ENCODE measurements around the gene EBLN1.

EBLN1 gene

GRCh38 chr10:22170582-22170981 is 47.2 kb downstream of the EBLN1 start:
- Histone ChIP-seq H3K36me3 (no peaks in the 10 kb centered on the region), H3K9me3 (replicated peaks in 1 of 11) (peaks cover 8 to 24% (median 11%) of the 10 kb centered on the region in 11 experiments; a peak in 18 of 22 replicates), H3K9ac (no peak overlapping the region), H3K4me3 (no peak overlapping the region), H3K4me2 (no peak overlapping the region), H4K20me1 (no peaks in the 10 kb centered on the region), H3K27ac (no peak overlapping the region), H3K4me1 (no peaks in the 10 kb centered on the region), H3K27me3 (no peaks in the 10 kb centered on the region)
- no peak for TF ChIP-seq Cebpa-rat (IDR thresholded peaks at IDR 0.05)

- Histone ChIP-seq H3K4me1 (peaks cover 0 to 10% (median 6%) of the 10 kb centered on the region in 10 experiments; a peak in 7 of 20 replicates), H3K9ac (no peak overlapping the region), H3K27ac (no peak overlapping the region), H3K9me3 (replicated peaks in 1 of 11) (peaks cover 0 to 8% (median 0%) of the 10 kb centered on the region in 11 experiments; a peak in 1 of 22 replicates), H3K4me2 (no peak overlapping the region), H3K27me3 (no peaks in the 10 kb centered on the region), H3K4me3 (no peak overlapping the region), H3K36me3 (no peaks in the 10 kb centered on the region), H4K20me1 (no peaks in the 10 kb centered on the region)
- no peak for TF ChIP-seq Cebpa-rat (IDR thresholded peaks at IDR 0.05)
These were observed 57.8 kb downstream of the EBLN1 start for GRCh38 chr10:22159979-22160378.

DNA sequence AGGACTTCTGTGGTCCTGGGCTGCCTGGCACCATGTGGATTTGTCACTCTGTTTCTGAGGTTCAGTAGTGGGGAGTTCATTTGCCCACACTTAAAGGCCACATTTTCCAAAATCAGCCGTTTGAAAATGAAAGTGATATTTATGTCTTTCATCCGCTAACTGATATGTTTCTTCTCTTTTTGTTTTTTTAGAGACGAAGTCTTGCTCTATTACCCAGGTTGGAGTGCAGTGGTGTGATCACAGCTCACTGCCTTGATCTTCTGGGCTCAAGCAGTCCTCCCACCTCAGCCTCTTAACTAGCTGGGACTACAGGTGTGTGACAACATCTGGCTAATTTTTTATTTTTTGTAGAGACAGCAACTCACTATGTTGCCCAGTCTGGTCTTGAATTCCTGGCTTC is 58.6 kb downstream of the EBLN1 start:
- no peak overlapping the region for H3K9ac ChIP-seq
- peaks cover 0 to 3% (median 0%) of the 10 kb centered on the region in 11 experiments; a peak in 1 of 22 replicates for H3K9me3 ChIP-seq (replicated peaks in 1 of 11)
- peak overlapping the region; percentile 9 to 58 (median 37); a peak in 16 of 22 replicates for H3K4me2 ChIP-seq
- no peaks in the 10 kb centered on the region for H3K36me3 ChIP-seq
- peaks cover 0 to 10% (median 6%) of the 10 kb centered on the region in 10 experiments; a peak in 7 of 20 replicates for H3K4me1 ChIP-seq
- no peaks in the 10 kb centered on the region for H3K27me3 ChIP-seq
- TF ChIP-seq Cebpa-rat (IDR thresholded peaks at IDR 0.05), result no peak
- no peak overlapping the region for H3K27ac ChIP-seq
- no peaks in the 10 kb centered on the region for H4K20me1 ChIP-seq
- no peak overlapping the region for H3K4me3 ChIP-seq
